Thoracic aorta (tissue), 2 donors: ENCODE data around the gene ZNF584. TPM values are rescaled to one million over a fixed set of nuclear protein-coding genes. Genes with fewer than 3 reads are reported as not detected.

Source experiments
- ATAC-seq: fragments of 150-250 bp; one replicate; pipeline ENCODE4 v1.8.0; 2017; ENCODE audit warnings: low read depth; ENCODE audit not compliant: insufficient number of reproducible peaks, low FRiP score
- DNase-seq: peaks from one replicate; pipeline ENCODE4 v3.0.0-alpha.2; 2020; ENCODE audit warnings: low spot score
- H3K27ac ChIP-seq, 2 donors: fragments of 200-600 bp; sonication (generic); 1 replicate in 1 of 2; 2 replicates in 1 of 2; pipeline ENCODE4 v1.5.1; 2016; ENCODE audit warnings: mild to moderate bottlenecking in 2 of 2, moderate library complexity in 2 of 2
- H3K27me3 ChIP-seq: fragments of 200-600 bp; sonication (generic); replicated peaks from 2 replicates; pipeline ENCODE4 v1.6.0; 2016; ENCODE audit warnings: mild to moderate bottlenecking; ENCODE audit not compliant: insufficient read depth
- H3K36me3 ChIP-seq: fragments of 200-600 bp; sonication (generic); one replicate; pipeline ENCODE4 v1.5.1; 2016
- H3K4me1 ChIP-seq, 2 donors: fragments of 200-600 bp; sonication (generic); 1 replicate in 1 of 2; 2 replicates in 1 of 2; pipeline versions ENCODE4 v1.5.1 to v1.6.0; 2016; ENCODE audit warnings: low read depth in 2 of 2, mild to moderate bottlenecking in 1 of 2; ENCODE audit not compliant: control insufficient read depth in 1 of 2
- H3K4me3 ChIP-seq: fragments of 200-600 bp; sonication (generic); 2 replicates; pipeline ENCODE4 v1.5.1; 2016; ENCODE audit warnings: mild to moderate bottlenecking
- H3K9me3 ChIP-seq: fragments of 200-600 bp; sonication (generic); 2 replicates; pipeline ENCODE4 v1.5.1; 2016
- CTCF ChIP-seq: fragments of 200-600 bp; sonication (generic); IDR thresholded peaks from one replicate; pipeline ENCODE4 v1.5.1; 2019; ENCODE audit warnings: antibody characterized with exemption
- total RNA-seq, 2 donors: library from RNA; depleted of rRNA; stranded (reverse); fragments of >200 nt; gene quantifications; one replicate each; pipeline versions ENCODE4 v1.1.0 to v1.2.3, GENCODE V29; 2016

Gene ZNF584
- total RNA-seq, 2 donors from 2014 or later: 18.7 to 31.5 TPM

GRCh38 chr19:58393725-58394033 is 14.8 kb upstream of the ZNF584 start:
- Histone ChIP-seq H3K27me3 (no peaks in the 10 kb centered on the region), H3K36me3 (peaks cover 41% of the 10 kb centered on the region)
- TF ChIP-seq CTCF: no peak

GRCh38 chr19:58394821-58395219 is 13.6 kb upstream of the ZNF584 start:
- Histone ChIP-seq H3K4me1 (no peaks in the 10 kb centered on the region), H3K27ac (no peak overlapping the region), H3K27me3 (no peaks in the 10 kb centered on the region), H3K9me3 (no peaks in the 10 kb centered on the region), H3K36me3 (peaks cover 38% of the 10 kb centered on the region), H3K4me3 (no peak overlapping the region)
- TF ChIP-seq CTCF: no peak
- ATAC-seq (no peak), DNase-seq (no peak)

More at GRCh38 chr19:58393725-58394033, 14.8 kb upstream of the ZNF584 start:
- H3K27ac ChIP-seq: no peak overlapping the region
- H3K4me1 ChIP-seq: peaks cover 0 to 6% of the 10 kb centered on the region in 2 donors
- no peak overlapping the region for H3K4me3 ChIP-seq
- ATAC-seq: no peak
- no peaks in the 10 kb centered on the region for H3K9me3 ChIP-seq
- no peak for DNase-seq

GRCh38 chr19:58395220-58395978 is 13.1 kb upstream of the ZNF584 start, which contains the start of gene RNF225:
Gene RNF225 (plus strand): TSS chr19:58395656. CDS start chr19:58396090, 434 bp downstream.
- H3K4me3 ChIP-seq: no peak within 1 kb of the TSS
- H3K27ac ChIP-seq: no peak within 1 kb of the TSS
- peaks cover 38% of the 10 kb centered on the region for H3K36me3 ChIP-seq
- peaks cover 2 to 4% of the 10 kb centered on the region in 2 donors for H3K4me1 ChIP-seq
- DNase-seq (no peak), ATAC-seq (no peak)
- H3K27me3 ChIP-seq: no peaks in the 10 kb centered on the region
- TF ChIP-seq CTCF: no peak
- H3K9me3 ChIP-seq: no peaks in the 10 kb centered on the region

GRCh38 chr19:58395979-58396627 is 12.3 kb upstream of the ZNF584 start:
- ATAC-seq (no peak), DNase-seq (no peak)
- no peaks in the 10 kb centered on the region for H3K27me3 ChIP-seq
- H3K27ac ChIP-seq: no peak overlapping the region
- H3K4me1 ChIP-seq: peaks cover 7 to 9% of the 10 kb centered on the region in 2 donors
- peaks cover 35% of the 10 kb centered on the region for H3K36me3 ChIP-seq
- no peak overlapping the region for H3K4me3 ChIP-seq
- no peak for TF ChIP-seq CTCF
- H3K9me3 ChIP-seq: no peaks in the 10 kb centered on the region

GRCh38 chr19:58396691-58397532 is 11.5 kb upstream of the ZNF584 start:
- H3K36me3 ChIP-seq: peaks cover 27% of the 10 kb centered on the region
- no peak for TF ChIP-seq CTCF
- no peaks in the 10 kb centered on the region for H3K27me3 ChIP-seq
- H3K4me3 ChIP-seq: no peak overlapping the region
- DNase-seq (no peak), ATAC-seq (no peak)
- peaks cover 7 to 13% of the 10 kb centered on the region in 2 donors for H3K4me1 ChIP-seq
- no peak overlapping the region for H3K27ac ChIP-seq
- H3K9me3 ChIP-seq: no peaks in the 10 kb centered on the region
